HCT116 (cell line): ENCODE results near the gene C11orf91.

Experiments used
- EZH2phosphoT487 ChIP-seq: fragments of 200-600 bp; IDR thresholded peaks from 2 replicates; pipeline ENCODE4 v1.6.1; 2018; ENCODE audit warnings: antibody characterized with exemption, borderline replicate concordance
- POLR2A ChIP-seq: IDR thresholded peaks from 2 replicates; pipeline ENCODE4 v1.7.0; 2011; ENCODE audit warnings: borderline replicate concordance; ENCODE audit not compliant: insufficient read depth, insufficient read length; ENCODE audit errors: extremely low read depth
- SRF ChIP-seq: IDR thresholded peaks from 2 replicates; pipeline ENCODE4 v1.6.1; 2012; ENCODE audit warnings: low read depth
- TCF7L2 ChIP-seq: IDR thresholded peaks from 2 replicates; pipeline ENCODE4 v1.7.0; 2011; ENCODE audit warnings: borderline replicate concordance, inconsistent platforms; ENCODE audit not compliant: insufficient read depth, insufficient read length; ENCODE audit errors: extremely low read depth
- TF ChIP-seq, protein P1 (sequence below), 3 experiments: fragments of 200-600 bp in 1 of 3; sonication (generic) in 1 of 3; IDR thresholded peaks in 2 of 3; conservative IDR thresholded peaks in 1 of 3; 2 replicates each; pipeline ENCODE4 v1.5.1; 2012 to 2017; ENCODE audit warnings: low read depth in 2 of 3, low read length in 2 of 3, antibody characterized with exemption in 1 of 3, borderline replicate concordance in 1 of 3, control low read depth in 1 of 3, mild to moderate bottlenecking in 1 of 3, mixed read lengths in 1 of 3, mixed run types in 1 of 3, moderate library complexity in 1 of 3; ENCODE audit not compliant: insufficient read depth in 1 of 3

DNA sequence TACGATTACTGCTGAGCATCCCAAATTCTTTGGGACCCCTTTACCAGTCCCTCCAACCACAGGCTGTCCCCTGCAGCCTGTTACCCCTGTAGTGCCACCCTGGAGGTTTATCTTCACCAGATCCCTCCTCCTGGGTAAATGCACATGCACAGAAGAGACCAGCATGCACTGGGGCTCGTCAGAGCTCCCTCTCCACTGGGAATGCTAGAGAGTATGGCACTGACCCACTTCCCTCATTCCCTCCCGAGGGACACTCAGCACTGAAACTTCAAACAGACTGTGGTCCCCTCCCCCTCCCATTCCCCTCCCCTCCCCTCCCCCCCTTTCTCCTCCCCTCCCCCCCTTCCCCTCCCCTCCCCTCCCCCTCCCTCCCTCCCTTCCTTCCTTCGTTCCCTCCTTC, 49.1 kb downstream of the C11orf91 start:
- TF ChIP-seq, protein P1, sequence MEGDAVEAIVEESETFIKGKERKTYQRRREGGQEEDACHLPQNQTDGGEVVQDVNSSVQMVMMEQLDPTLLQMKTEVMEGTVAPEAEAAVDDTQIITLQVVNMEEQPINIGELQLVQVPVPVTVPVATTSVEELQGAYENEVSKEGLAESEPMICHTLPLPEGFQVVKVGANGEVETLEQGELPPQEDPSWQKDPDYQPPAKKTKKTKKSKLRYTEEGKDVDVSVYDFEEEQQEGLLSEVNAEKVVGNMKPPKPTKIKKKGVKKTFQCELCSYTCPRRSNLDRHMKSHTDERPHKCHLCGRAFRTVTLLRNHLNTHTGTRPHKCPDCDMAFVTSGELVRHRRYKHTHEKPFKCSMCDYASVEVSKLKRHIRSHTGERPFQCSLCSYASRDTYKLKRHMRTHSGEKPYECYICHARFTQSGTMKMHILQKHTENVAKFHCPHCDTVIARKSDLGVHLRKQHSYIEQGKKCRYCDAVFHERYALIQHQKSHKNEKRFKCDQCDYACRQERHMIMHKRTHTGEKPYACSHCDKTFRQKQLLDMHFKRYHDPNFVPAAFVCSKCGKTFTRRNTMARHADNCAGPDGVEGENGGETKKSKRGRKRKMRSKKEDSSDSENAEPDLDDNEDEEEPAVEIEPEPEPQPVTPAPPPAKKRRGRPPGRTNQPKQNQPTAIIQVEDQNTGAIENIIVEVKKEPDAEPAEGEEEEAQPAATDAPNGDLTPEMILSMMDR (IDR thresholded peaks at IDR 0.05 in 2 of 3, conservative IDR thresholded peaks at IDR 0.05 in 1 of 3; ENCODE audit: borderline replicate concordance in 1 of 3, insufficient read depth in 1 of 3, low read depth in 2 of 3, low read length in 2 of 3): no peak
- TF ChIP-seq EZH2phosphoT487: no peak
- no peak for TF ChIP-seq TCF7L2
- TF ChIP-seq SRF: no peak
- no peak for TF ChIP-seq POLR2A
